ENCODE data around the gene LIME1.

LIME1 gene

DNA sequence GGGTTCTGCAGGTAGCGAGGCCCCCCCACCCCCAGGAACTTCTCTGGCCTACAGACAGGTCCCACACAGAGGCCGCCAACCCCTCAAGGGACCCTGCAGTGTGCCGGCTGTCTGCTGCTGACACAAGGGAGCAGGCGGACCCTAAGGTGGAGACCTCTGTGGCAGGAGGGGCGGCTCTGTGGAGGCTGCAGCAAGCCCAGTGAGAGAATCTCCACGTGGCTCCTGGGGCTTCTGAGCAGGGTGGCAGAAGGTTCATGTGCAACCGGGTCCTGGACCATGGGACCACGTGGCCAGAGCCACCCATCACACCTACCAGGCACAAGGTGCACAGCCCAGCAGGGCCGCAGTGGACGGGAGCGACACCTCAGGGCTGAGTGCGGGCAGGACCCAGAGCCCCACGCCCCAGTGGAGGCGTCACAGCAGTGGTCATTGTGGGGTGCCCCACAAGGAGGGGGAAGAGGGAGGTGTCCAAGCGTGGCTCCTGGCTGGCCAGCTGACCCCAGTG is 32.9 kb upstream of the LIME1 start:
- no peak for TF ChIP-seq CTCF (IDR thresholded peaks at IDR 0.05; ENCODE audit: low read depth, low read length)
- no peak for DNase-seq (ENCODE audit: extremely low read depth, low read depth)

- no peak for DNase-seq (ENCODE audit: extremely low read depth, low read depth)
- no peak for TF ChIP-seq CTCF (IDR thresholded peaks at IDR 0.05; ENCODE audit: low read depth, low read length)
Measured at GRCh38 chr20:63703976-63704748, 32.3 kb upstream of the LIME1 start.

DNA sequence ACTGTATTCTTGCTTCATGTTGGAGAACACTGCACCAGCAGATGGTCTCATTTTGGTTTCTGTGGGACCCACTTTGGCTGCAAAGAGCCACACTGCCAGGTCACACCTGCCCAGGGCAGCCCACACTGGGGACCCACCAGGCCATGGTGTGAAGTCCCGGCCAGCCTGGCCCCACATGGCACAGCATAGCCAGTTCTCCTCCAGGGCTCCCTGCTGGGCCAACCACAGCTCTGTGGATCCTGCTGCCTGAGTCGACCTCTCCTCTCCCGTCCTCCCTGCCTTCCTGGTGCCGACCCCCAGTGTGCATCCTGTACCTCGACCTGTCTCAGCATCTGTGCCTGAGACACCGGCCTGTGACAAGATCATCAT is 31.7 kb upstream of the LIME1 start:
- no peak for DNase-seq (ENCODE audit: extremely low read depth, low read depth)
- TF ChIP-seq CTCF (IDR thresholded peaks at IDR 0.05; ENCODE audit: low read depth, low read length), result no peak

GRCh38 chr20:63705232-63706026 is 31.0 kb upstream of the LIME1 start:
- TF ChIP-seq CTCF (IDR thresholded peaks at IDR 0.05; ENCODE audit: low read depth, low read length), result no peak
- DNase-seq (ENCODE audit: extremely low read depth, low read depth), result no peak

- TF ChIP-seq CTCF (IDR thresholded peaks at IDR 0.05; ENCODE audit: low read depth, low read length), result no peak
- no peak for DNase-seq (ENCODE audit: extremely low read depth, low read depth)
Measured at GRCh38 chr20:63706027-63706695, 30.3 kb upstream of the LIME1 start.

DNA sequence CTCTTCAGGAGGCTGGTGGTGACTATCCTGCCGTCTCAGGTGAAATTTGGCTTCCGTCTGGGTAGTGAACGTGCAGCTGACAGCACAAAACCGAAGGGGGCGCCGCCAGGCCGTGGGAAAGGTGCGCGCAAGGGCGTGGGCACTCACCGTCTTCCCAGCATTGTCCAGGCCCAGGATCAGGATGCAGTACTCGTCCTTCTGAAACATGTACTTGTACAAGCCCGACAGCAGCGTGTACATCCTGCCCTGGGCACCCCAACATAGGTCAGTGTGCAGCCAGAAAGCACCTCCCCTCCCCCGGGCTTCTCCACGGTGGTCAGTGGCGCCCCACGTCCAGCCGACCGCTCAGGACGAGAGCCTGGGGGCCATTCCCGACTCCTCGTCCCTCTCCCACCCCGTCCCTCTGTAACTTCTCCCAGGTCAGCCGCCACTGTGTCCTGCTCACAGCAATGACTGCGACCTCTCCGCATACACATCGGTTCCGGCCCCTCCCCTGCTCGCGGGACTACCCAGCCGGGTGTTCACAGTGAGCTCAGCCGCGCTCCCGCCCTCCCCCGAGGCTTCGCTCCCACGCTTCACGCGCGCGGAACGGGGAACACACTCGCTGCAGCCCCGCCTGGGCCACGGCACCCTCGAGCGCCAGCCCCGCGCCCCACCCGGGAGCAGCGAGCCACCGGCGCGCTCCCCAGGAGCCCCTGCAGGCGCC is 29.5 kb upstream of the LIME1 start:
- no peak for DNase-seq (ENCODE audit: extremely low read depth, low read depth)
- peak; percentile 14 for TF ChIP-seq CTCF (IDR thresholded peaks at IDR 0.05; ENCODE audit: low read depth, low read length)

All from AG09319 (cell line).